HG03103 (cell line): ENCODE data around the gene NRXN3.

ENCODE experiments used
- ATAC-seq: cut with Tn5 transposase; IDR thresholded peaks from one replicate; pipeline ENCODE4 v1.9.1; 2021; ENCODE audit warnings: low read depth; ENCODE audit not compliant: unreplicated experiment

The NRXN3 gene

GRCh38 chr14:79298373-79298772 lies 1128.2 kb downstream of the NRXN3 start:
- no peak for ATAC-seq

DNA sequence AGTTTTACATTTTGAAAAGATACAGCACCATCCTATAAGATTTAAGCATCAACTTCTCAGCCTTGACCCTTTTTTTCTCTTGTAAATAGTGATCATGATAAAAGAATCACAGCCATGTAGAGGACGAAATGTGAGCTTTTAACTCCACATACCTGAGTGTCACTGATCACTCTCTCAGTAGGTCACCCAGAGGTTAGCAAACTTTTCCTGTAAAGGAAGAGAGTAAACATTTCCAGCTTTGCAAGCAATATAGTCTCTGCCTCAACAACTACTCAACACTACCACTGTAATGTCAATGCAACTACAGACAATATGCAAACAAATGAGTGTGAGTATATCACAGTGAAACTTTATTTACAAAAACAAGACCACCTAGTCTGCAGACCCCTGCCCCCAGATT lies 1129.0 kb downstream of the NRXN3 start:
- ATAC-seq, result no peak

DNA sequence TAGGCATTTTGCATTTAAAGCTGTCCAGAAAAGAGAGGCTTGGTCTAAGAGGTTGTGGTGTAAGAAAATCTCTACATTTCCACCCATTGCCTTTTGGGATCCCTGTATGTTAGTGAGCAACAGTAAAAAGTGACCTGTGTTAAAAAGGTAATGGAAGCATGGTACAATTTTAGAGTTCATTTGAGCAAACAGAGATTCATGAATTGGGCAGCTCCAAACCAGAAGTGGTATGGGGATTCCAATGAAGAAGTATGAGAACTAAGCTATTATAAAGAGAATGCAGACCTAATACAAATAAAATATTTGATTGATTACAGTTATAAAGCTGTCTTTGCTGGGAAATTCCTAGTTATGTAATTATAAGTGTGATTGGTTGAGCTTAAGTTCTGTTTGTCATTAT lies 1134.1 kb downstream of the NRXN3 start:
- ATAC-seq, result no peak

DNA sequence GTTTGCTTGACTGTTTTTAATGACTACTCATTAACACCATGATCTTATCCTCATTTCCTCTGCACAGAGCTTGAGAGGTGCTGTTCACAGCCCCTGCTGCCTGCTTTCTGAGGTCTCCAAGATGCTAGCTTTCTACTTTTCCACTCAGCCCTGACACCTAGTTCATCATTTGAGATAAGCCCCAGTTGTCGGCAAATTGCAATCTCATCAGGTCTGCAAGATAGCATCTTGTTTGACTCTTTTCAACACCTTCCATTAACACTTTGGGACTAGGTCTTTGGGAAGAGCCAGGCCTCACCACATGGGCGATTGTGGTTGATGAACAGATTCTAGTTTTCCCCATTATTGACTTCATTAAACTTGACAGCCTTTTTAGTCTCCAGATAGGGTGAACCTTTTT lies 1136.4 kb downstream of the NRXN3 start:
- no peak for ATAC-seq

- ATAC-seq, result no peak
Measured at GRCh38 chr14:79318371-79318770, 1148.2 kb downstream of the NRXN3 start.

- ATAC-seq, result no peak
Measured at GRCh38 chr14:79320561-79320960, 1150.4 kb downstream of the NRXN3 start.

GRCh38 chr14:79321070-79321469 lies 1150.9 kb downstream of the NRXN3 start:
- no peak for ATAC-seq

DNA sequence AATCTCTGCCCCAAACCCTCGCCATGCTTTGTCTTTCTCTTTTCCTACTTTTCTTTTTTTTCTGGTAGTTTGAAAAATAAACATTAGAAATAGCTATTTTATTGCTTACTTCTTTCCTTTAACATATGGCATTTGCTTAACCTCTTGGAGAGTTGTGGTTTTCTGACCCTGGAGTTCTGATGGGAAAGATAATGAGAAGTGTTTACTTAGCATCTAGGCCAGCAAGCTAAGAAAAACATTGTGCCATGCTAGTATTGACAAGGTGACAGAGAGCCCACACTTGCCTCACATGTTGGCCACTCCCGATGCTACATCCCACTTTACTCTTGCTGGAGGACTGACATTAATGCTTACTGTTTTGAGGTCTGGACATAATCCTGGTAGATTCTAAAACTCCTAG lies 1154.9 kb downstream of the NRXN3 start:
- no peak for ATAC-seq

- no peak for ATAC-seq
Measured at GRCh38 chr14:79325557-79325956, 1155.4 kb downstream of the NRXN3 start.

GRCh38 chr14:79328863-79329262 lies 1158.7 kb downstream of the NRXN3 start:
- no peak for ATAC-seq

- ATAC-seq, result no peak
Measured at GRCh38 chr14:79331830-79332229, 1161.7 kb downstream of the NRXN3 start.

- ATAC-seq, result no peak
Measured at GRCh38 chr14:79332504-79333197, 1162.5 kb downstream of the NRXN3 start.

GRCh38 chr14:79333198-79333546 lies 1163.0 kb downstream of the NRXN3 start:
- ATAC-seq, result no peak

GRCh38 chr14:79334272-79334671 lies 1164.1 kb downstream of the NRXN3 start:
- no peak for ATAC-seq

DNA sequence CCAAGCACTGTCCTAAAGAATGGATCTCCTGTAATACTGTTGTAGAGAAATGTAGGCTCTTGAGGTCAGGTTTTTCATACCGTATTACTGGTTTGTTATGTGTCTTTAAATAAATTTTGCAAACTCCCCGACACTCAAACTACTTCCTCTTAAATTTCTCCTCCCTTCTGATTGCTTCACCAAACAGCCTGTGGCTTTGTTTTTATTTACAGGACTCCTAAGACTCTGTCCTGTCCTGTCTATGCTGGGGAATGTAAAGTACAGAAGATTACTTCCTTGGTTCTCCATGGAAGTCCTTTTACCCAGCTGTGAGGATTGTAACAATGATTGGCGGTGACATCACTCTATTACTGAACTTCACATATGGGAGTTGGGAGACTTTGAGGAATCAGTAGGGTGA lies 1167.6 kb downstream of the NRXN3 start:
- no peak for ATAC-seq

DNA sequence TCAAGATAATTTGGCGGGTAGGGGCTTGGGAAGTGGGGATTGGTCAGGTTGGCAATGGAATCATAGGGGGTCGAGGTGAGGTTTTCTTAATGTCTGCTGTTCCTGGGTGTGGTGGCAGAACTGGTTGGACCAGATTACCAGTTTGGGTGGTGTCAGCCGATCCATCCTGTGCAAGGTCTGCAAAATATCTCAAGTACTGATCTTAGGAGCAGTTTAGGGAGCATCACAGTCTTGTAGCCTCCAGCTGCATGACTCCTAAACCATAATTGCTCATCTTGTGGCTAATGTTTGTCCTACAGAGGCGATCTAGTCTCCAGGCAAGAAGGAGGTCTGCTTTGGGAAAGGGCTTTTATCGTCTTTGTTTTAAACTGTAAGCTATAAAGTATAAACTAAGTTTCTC lies 1172.8 kb downstream of the NRXN3 start:
- ATAC-seq, result no peak

- ATAC-seq, result no peak
Measured at GRCh38 chr14:79351011-79351410, 1180.8 kb downstream of the NRXN3 start.

GRCh38 chr14:79352076-79352630 lies 1182.0 kb downstream of the NRXN3 start:
- no peak for ATAC-seq

GRCh38 chr14:79354336-79354735 lies 1184.2 kb downstream of the NRXN3 start:
- no peak for ATAC-seq

DNA sequence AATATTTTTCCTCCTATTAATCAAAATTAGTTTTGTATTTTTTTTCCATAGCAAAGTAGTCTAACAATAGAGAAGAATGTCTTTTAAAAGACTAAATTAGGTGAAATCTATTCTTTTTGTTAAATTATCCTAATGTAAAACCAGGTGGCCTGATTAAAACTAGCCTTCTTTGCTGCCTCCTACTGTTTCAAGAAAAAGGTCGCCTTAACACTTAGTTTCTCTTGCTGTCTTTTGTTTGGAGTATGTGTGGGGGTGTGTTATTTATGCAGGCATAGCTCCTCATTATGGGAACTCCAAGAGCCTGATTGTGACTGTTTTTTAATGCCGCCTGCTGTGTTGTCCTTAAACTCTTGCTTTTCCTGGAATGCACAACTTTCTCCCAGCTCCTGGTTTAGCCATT lies 1185.9 kb downstream of the NRXN3 start:
- ATAC-seq, result no peak

DNA sequence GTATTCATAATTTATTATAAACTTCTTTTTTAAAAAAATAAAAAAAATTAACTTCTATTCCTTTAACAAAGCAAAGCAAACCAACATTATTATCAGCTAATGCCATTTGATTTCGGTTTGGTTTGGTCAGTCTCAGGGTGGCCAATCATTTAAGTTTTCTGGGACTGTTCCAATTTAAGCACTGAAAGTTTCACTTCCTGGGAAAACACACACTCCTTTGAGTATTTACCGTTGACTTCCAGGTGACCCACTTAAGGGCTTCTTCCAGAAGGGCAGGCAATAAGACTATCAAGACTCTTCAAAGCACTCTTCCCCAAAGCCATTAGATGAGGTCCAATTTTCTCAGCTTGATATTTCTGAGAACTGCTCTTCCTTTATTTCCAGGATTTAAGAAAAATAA lies 1187.1 kb downstream of the NRXN3 start:
- no peak for ATAC-seq

- no peak for ATAC-seq
Measured at GRCh38 chr14:79363291-79363690, 1193.1 kb downstream of the NRXN3 start.
